GM06990 (cell line): ENCODE results near the gene PPM1J.

Source experiments
- DNase-seq: peaks from one replicate; pipeline ENCODE4 v3.0.0-alpha.2; 2011; ENCODE audit not compliant: insufficient read length; ENCODE audit errors: extremely low read depth
- H3K27me3 ChIP-seq: replicated peaks from 2 replicates; pipeline ENCODE4 v1.6.0; 2011; ENCODE audit warnings: low read length; ENCODE audit not compliant: control insufficient read depth, insufficient read depth
- H3K36me3 ChIP-seq: 2 replicates; pipeline ENCODE4 v1.5.1; 2011; ENCODE audit warnings: low read length; ENCODE audit not compliant: control insufficient read depth, insufficient read depth
- H3K4me3 ChIP-seq: replicated peaks from 2 replicates; pipeline ENCODE4 v1.5.1; 2011; ENCODE audit warnings: low read depth, mild to moderate bottlenecking, control low read depth, low read length
- TF ChIP-seq, protein P1 (sequence below): IDR thresholded peaks from 2 replicates; pipeline ENCODE4 v1.5.1; 2011; ENCODE audit warnings: low read length, control low read depth, mild to moderate bottlenecking, inconsistent platforms; ENCODE audit not compliant: insufficient read depth, poor library complexity, severe bottlenecking

Gene PPM1J

DNA sequence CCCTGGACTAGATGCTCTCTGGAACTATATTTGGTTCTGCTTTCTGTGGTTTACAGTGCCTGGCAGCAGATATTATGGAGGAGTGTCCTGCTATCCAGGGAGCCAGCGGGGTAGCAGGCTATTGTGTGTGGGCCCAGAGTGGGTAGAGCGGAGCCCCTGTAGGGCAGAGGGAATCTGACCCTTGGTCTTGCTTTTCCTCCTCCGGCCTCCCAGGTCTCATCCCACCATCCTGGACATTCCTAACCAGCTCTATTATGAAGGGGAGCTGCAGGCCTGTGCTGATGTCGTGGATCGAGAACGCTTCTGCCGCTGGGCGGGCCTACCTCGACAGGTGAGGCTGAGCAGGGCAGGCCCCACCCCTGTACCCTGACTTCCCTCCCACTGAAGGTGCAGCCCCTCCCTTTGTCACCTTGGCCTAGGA, 17.3 kb downstream of the PPM1J start:
- Histone ChIP-seq H3K36me3 (peaks cover 38% of the 10 kb centered on the region), H3K27me3 (no peaks in the 10 kb centered on the region), H3K4me3 (no peak overlapping the region)
- TF ChIP-seq, protein P1, sequence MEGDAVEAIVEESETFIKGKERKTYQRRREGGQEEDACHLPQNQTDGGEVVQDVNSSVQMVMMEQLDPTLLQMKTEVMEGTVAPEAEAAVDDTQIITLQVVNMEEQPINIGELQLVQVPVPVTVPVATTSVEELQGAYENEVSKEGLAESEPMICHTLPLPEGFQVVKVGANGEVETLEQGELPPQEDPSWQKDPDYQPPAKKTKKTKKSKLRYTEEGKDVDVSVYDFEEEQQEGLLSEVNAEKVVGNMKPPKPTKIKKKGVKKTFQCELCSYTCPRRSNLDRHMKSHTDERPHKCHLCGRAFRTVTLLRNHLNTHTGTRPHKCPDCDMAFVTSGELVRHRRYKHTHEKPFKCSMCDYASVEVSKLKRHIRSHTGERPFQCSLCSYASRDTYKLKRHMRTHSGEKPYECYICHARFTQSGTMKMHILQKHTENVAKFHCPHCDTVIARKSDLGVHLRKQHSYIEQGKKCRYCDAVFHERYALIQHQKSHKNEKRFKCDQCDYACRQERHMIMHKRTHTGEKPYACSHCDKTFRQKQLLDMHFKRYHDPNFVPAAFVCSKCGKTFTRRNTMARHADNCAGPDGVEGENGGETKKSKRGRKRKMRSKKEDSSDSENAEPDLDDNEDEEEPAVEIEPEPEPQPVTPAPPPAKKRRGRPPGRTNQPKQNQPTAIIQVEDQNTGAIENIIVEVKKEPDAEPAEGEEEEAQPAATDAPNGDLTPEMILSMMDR: no peak
- DNase-seq: no peak

DNA sequence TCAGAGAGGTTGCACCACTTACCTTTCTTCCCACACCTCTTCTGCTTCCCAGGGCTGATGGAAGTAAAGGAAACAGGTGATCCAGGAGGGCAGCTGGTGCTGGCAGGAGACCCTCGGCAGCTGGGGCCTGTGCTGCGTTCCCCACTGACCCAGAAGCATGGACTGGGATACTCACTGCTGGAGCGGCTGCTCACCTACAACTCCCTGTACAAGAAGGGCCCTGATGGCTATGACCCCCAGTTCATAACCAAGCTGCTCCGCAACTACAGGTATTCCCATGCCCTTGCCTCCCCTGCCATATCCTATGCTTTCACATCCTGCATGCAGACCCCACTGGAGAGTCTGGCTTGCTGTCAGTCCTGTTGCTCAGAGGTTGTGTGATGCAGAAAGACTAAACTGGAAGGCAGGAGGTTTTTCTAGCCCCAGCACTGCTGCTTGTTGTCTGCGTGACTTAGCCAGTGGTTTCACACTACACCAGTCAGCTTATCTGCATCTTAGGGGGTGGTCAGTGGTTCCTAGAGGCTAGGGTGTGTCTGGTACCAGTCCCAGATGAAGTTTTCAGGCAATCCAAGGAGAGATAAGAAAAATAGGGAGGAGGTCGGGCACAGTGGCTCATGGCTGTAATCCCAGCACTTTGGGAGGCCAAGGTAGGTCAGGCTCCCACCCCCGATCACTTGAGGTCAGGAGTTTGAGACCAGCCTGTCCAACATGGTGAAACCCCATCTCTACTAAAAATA, 18.4 kb downstream of the PPM1J start:
- H3K36me3 ChIP-seq: peaks cover 42% of the 10 kb centered on the region
- TF ChIP-seq, protein P1: no peak
- no peaks in the 10 kb centered on the region for H3K27me3 ChIP-seq

DNA sequence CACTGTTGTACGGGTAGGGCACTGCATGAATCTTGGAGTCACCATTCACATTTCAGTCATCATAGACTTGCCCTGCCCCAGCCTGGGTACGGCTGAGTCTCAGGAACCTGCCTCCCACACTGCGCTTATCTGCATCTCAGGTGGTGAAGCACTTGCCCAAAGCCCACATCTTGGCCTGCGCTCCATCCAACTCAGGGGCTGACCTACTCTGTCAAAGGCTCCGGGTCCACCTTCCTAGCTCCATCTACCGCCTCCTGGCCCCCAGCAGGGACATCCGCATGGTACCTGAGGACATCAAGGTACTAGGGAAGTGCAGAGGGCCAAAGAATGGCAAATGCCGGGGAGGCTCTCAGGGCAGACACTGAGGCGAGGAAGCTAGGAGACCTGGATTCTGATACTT, 19.9 kb downstream of the PPM1J start:
- TF ChIP-seq, protein P1: no peak

More for the DNA sequence above, 18.4 kb downstream of the PPM1J start:
- no peak overlapping the region for H3K4me3 ChIP-seq
- no peak for DNase-seq

DNA sequence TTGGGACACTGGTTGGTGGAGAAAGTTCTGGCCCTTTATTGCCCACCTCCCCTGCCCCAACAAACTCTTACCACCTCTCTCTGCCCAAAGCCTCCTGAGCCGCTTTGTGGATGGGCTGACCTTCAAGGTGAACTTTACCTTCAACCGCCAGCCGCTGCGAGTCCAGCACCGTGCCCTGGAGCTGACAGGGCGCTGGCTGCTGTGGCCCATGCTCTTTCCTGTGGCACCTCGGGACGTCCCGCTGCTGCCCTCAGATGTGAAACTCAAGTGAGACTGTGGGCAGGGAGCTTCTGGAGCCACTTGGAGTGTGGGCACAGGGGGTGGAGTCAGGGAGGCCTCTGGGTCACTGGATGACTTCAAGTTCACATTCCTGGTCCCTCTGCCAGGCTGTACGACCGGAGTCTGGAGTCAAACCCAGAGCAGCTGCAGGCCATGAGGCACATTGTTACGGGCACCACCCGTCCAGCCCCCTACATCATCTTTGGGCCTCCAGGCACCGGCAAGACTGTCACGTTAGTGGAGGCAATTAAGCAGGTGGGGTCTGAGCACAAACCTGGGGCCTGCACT, 20.7 kb downstream of the PPM1J start:
- Histone ChIP-seq H3K27me3 (no peaks in the 10 kb centered on the region), H3K36me3 (peaks cover 33% of the 10 kb centered on the region), H3K4me3 (no peak overlapping the region)
- no peak for DNase-seq
- TF ChIP-seq, protein P1: no peak

More for the DNA sequence above, 19.9 kb downstream of the PPM1J start:
- Histone ChIP-seq H3K27me3 (no peaks in the 10 kb centered on the region), H3K36me3 (peaks cover 31% of the 10 kb centered on the region), H3K4me3 (no peak overlapping the region)
- DNase-seq: no peak

DNA sequence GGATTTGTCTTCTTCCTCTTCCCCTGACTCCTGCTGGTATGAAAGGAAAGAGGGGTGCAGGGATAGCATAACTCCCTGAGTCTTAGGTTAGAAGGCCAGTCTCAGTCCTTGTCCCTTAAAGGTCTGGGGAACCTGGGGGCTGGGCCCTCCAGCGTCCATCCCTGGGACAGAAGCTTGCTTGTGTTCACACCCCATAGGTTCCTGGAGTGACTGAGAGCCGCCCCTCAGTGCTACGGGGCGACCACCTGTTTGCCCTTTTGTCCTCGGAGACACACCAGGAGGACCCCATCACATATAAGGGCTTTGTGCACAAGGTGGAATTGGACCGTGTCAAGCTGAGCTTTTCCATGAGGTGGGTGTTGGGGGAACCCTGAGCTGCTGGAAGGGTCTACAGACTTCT, 21.3 kb downstream of the PPM1J start:
- peaks cover 34% of the 10 kb centered on the region for H3K36me3 ChIP-seq
- no peak for DNase-seq

More for the DNA sequence above, 21.3 kb downstream of the PPM1J start:
- no peak overlapping the region for H3K4me3 ChIP-seq
- H3K27me3 ChIP-seq: no peaks in the 10 kb centered on the region
- TF ChIP-seq, protein P1: no peak
